Measurements from ENCODE around the gene DST.

DST gene

GRCh38 chr6:56637640-56638039 is 5.0 kb downstream of the DST start:
- no peaks in the 10 kb centered on the region for H3F3A ChIP-seq (ENCODE audit: insufficient read depth, low read length)
- no peaks in the 10 kb centered on the region for H4K20me1 ChIP-seq (ENCODE audit: insufficient read depth, low read length)
- H3K4me1 ChIP-seq (ENCODE audit: insufficient read depth, low read length, severe bottlenecking) = no peaks in the 10 kb centered on the region
- no peak overlapping the region for H3K27ac ChIP-seq (ENCODE audit: low read depth, low read length, poor library complexity, severe bottlenecking)
- no peaks in the 10 kb centered on the region for H3K79me2 ChIP-seq (ENCODE audit: insufficient read depth, low read length)
- TF ChIP-seq CTCF (IDR thresholded peaks at IDR 0.05; ENCODE audit: low read length) (peak; percentile 55; the same call in 1 of the 2 replicates), EZH2 (IDR thresholded peaks at IDR 0.05; ENCODE audit: borderline replicate concordance, low read length) (no peak)
- H2AFZ ChIP-seq (ENCODE audit: low read length) = no peak overlapping the region
- no peaks in the 10 kb centered on the region for H3K27me3 ChIP-seq (ENCODE audit: insufficient read depth, low read length)
- H3K4me2 ChIP-seq (ENCODE audit: low read length) = no peak overlapping the region
- H3K9me3 ChIP-seq (ENCODE audit: low read length) = no peaks in the 10 kb centered on the region
- H3K9me2 ChIP-seq (ENCODE audit: low read depth, low read length) = no peaks in the 10 kb centered on the region
- no peaks in the 10 kb centered on the region for H3K36me3 ChIP-seq (ENCODE audit: insufficient read depth, low read length)
- H3K9ac ChIP-seq (ENCODE audit: low read length) = no peak overlapping the region
- H3K4me3 ChIP-seq (ENCODE audit: low read depth, low read length, poor library complexity, severe bottlenecking) = no peak overlapping the region

GRCh38 chr6:56628105-56628504 is 14.6 kb downstream of the DST start:
- no peak overlapping the region for H3K4me2 ChIP-seq (ENCODE audit: low read length)
- H4K20me1 ChIP-seq (ENCODE audit: insufficient read depth, low read length) = no peaks in the 10 kb centered on the region
- H3K27me3 ChIP-seq (ENCODE audit: insufficient read depth, low read length) = no peaks in the 10 kb centered on the region
- no peak overlapping the region for H3K27ac ChIP-seq (ENCODE audit: low read depth, low read length, poor library complexity, severe bottlenecking)
- H3K9me2 ChIP-seq (ENCODE audit: low read depth, low read length) = no peaks in the 10 kb centered on the region
- no peaks in the 10 kb centered on the region for H3K79me2 ChIP-seq (ENCODE audit: insufficient read depth, low read length)
- H3K4me1 ChIP-seq (ENCODE audit: insufficient read depth, low read length, severe bottlenecking) = no peaks in the 10 kb centered on the region
- no peak overlapping the region for H2AFZ ChIP-seq (ENCODE audit: low read length)
- no peaks in the 10 kb centered on the region for H3K9me3 ChIP-seq (ENCODE audit: low read length)
- no peak overlapping the region for H3K9ac ChIP-seq (ENCODE audit: low read length)
- no peak overlapping the region for H3K4me3 ChIP-seq (ENCODE audit: low read depth, low read length, poor library complexity, severe bottlenecking)
- H3F3A ChIP-seq (ENCODE audit: insufficient read depth, low read length) = no peaks in the 10 kb centered on the region
- TF ChIP-seq CTCF (IDR thresholded peaks at IDR 0.05; ENCODE audit: low read length) (no peak), EZH2 (IDR thresholded peaks at IDR 0.05; ENCODE audit: borderline replicate concordance, low read length) (no peak)
- no peaks in the 10 kb centered on the region for H3K36me3 ChIP-seq (ENCODE audit: insufficient read depth, low read length)

- H3K9me3 ChIP-seq (ENCODE audit: low read length) = no peaks in the 10 kb centered on the region
- H4K20me1 ChIP-seq (ENCODE audit: insufficient read depth, low read length) = no peaks in the 10 kb centered on the region
- H3F3A ChIP-seq (ENCODE audit: insufficient read depth, low read length) = no peaks in the 10 kb centered on the region
- TF ChIP-seq EZH2 (IDR thresholded peaks at IDR 0.05; ENCODE audit: borderline replicate concordance, low read length) (no peak), CTCF (IDR thresholded peaks at IDR 0.05; ENCODE audit: low read length) (no peak)
- H3K79me2 ChIP-seq (ENCODE audit: insufficient read depth, low read length) = no peaks in the 10 kb centered on the region
- H3K4me2 ChIP-seq (ENCODE audit: low read length) = no peak overlapping the region
- no peaks in the 10 kb centered on the region for H3K36me3 ChIP-seq (ENCODE audit: insufficient read depth, low read length)
- H3K4me1 ChIP-seq (ENCODE audit: insufficient read depth, low read length, severe bottlenecking) = no peaks in the 10 kb centered on the region
- no peak overlapping the region for H2AFZ ChIP-seq (ENCODE audit: low read length)
- H3K9ac ChIP-seq (ENCODE audit: low read length) = no peak overlapping the region
- H3K9me2 ChIP-seq (ENCODE audit: low read depth, low read length) = no peaks in the 10 kb centered on the region
- no peak overlapping the region for H3K27ac ChIP-seq (ENCODE audit: low read depth, low read length, poor library complexity, severe bottlenecking)
- H3K27me3 ChIP-seq (ENCODE audit: insufficient read depth, low read length) = no peaks in the 10 kb centered on the region
- no peak overlapping the region for H3K4me3 ChIP-seq (ENCODE audit: low read depth, low read length, poor library complexity, severe bottlenecking)
Measured at GRCh38 chr6:56625356-56625755, 17.3 kb downstream of the DST start.
